GM23248 (cell line): ENCODE measurements around the gene RNFT2. TPM values are rescaled to one million over a fixed set of nuclear protein-coding genes. Genes with fewer than 3 reads are reported as not detected.

Source experiments
- DNase-seq: peaks from one replicate; pipeline ENCODE4 v3.0.0-alpha.2; 2015
- H2AFZ ChIP-seq: fragments of 200-600 bp; sonication (generic); 2 replicates; pipeline ENCODE4 v1.6.1; 2016; ENCODE audit warnings: antibody characterized with exemption
- H3F3A ChIP-seq: fragments of 200-600 bp; sonication (generic); 2 replicates; pipeline ENCODE4 v1.6.1; 2016; ENCODE audit warnings: mild to moderate bottlenecking, antibody characterized with exemption, mixed run types; ENCODE audit not compliant: insufficient read depth
- H3K27ac ChIP-seq: fragments of 200-600 bp; sonication (generic); 2 replicates; pipeline ENCODE4 v1.5.1; 2016; ENCODE audit warnings: mild to moderate bottlenecking
- H3K27me3 ChIP-seq: fragments of 200-600 bp; sonication (generic); replicated peaks from 2 replicates; pipeline ENCODE4 v1.6.1; 2016; ENCODE audit warnings: mild to moderate bottlenecking; ENCODE audit not compliant: insufficient read depth
- H3K36me3 ChIP-seq: fragments of 200-600 bp; sonication (generic); 2 replicates; pipeline ENCODE4 v1.6.1; 2016; ENCODE audit warnings: low read depth, mild to moderate bottlenecking
- H3K4me1 ChIP-seq: fragments of 200-600 bp; sonication (generic); 2 replicates; pipeline ENCODE4 v1.6.1; 2016; ENCODE audit warnings: mild to moderate bottlenecking; ENCODE audit not compliant: insufficient read depth
- H3K4me2 ChIP-seq: fragments of 200-600 bp; sonication (generic); one replicate; pipeline ENCODE4 v1.6.1; 2016; ENCODE audit warnings: mild to moderate bottlenecking; ENCODE audit not compliant: unreplicated experiment
- H3K4me3 ChIP-seq: fragments of 200-600 bp; sonication (generic); 2 replicates; pipeline ENCODE4 v1.5.1; 2016; ENCODE audit warnings: mild to moderate bottlenecking
- H3K79me2 ChIP-seq: fragments of 200-600 bp; sonication (generic); 2 replicates; pipeline ENCODE4 v1.6.1; 2016; ENCODE audit warnings: mild to moderate bottlenecking; ENCODE audit not compliant: insufficient read depth
- H3K9ac ChIP-seq: fragments of 200-600 bp; sonication (generic); 2 replicates; pipeline ENCODE4 v1.6.1; 2016; ENCODE audit warnings: mild to moderate bottlenecking
- H3K9me2 ChIP-seq: fragments of 200-600 bp; sonication (generic); 2 replicates; pipeline ENCODE4 v1.6.1; 2016; ENCODE audit warnings: mixed run types, mild to moderate bottlenecking, moderate library complexity; ENCODE audit not compliant: insufficient read depth
- H3K9me3 ChIP-seq: fragments of 200-600 bp; sonication (generic); one replicate; pipeline ENCODE4 v1.6.1; 2017; ENCODE audit warnings: low read depth
- H4K20me1 ChIP-seq: fragments of 200-600 bp; sonication (generic); 2 replicates; pipeline ENCODE4 v1.6.0; 2016; ENCODE audit not compliant: insufficient read depth
- EZH2 ChIP-seq: fragments of 200-600 bp; sonication (generic); IDR thresholded peaks from 2 replicates; pipeline ENCODE4 v1.6.1; 2018; ENCODE audit warnings: antibody characterized with exemption, mild to moderate bottlenecking; ENCODE audit not compliant: insufficient read depth, poor library complexity, severe bottlenecking
- EZH2phosphoT487 ChIP-seq: fragments of 200-600 bp; sonication (generic); IDR thresholded peaks from 2 replicates; pipeline ENCODE4 v1.6.1; 2018; ENCODE audit warnings: antibody characterized with exemption, moderate library complexity, mild to moderate bottlenecking, low read depth; ENCODE audit not compliant: insufficient read depth
- WGBS, 2 experiments: methylation state at CpG; one replicate each; pipeline ENCODE4 v1.1.6; 2015 to 2017; ENCODE audit warnings: low lambda C conversion rate in 2 of 2, low coverage in 1 of 2; ENCODE audit errors: missing lambda C conversion rate in 2 of 2; 5-methylcytosine and 5-hydroxymethylcytosine counted together
- in situ Hi-C: fragments of 300-500 bp; cut with MboI; formaldehyde crosslinking; loops from 2 replicates; pipeline ENCODE4 v1.15.0; 2020
- polyA plus RNA-seq: library from polyadenylated mRNA; unstranded; fragments of >200 nt; fragmentation: Nextera tagmentation; extraction: Ambion mirVana; gene quantifications from 2 replicates; pipeline ENCODE4 v1.2.1, GENCODE V29; 2016
- total RNA-seq: library from RNA; depleted of rRNA; stranded (reverse); fragments of >200 nt; shearing (Covaris generic); gene quantifications from 2 replicates; pipeline ENCODE4 v1.2.3, GENCODE V29; 2014

The RNFT2 gene
- total and polyA plus RNA-seq, 2 experiments from 2014 or later = 0.24 to 0.43 TPM

DNA sequence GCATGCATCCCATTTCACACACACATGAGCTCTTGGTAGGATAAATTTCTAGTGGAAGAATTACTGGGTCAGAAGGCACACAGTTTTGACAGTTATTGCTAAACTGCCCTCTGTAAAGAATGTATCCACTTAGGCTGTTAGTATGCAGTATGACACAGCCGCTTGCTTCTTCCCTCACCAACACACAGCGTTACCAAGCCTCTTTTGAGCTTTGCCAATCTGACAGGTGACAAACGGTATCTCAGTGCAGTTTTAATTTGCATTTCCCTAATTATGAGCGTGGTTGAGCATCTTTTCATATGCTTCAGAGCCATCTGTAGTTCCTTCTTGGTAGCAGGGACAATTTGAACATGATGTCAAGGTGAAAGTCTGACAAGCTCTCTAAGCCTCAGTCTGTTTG lies 100.2 kb downstream of the RNFT2 start:
- Histone ChIP-seq H3K27ac (no peak overlapping the region), H3K9me2 (no peaks in the 10 kb centered on the region), H3F3A (no peaks in the 10 kb centered on the region), H3K36me3 (no peaks in the 10 kb centered on the region), H2AFZ (no peak overlapping the region), H4K20me1 (no peaks in the 10 kb centered on the region), H3K4me1 (no peaks in the 10 kb centered on the region), H3K27me3 (no peaks in the 10 kb centered on the region), H3K9ac (no peak overlapping the region), H3K9me3 (no peaks in the 10 kb centered on the region), H3K4me2 (no peak overlapping the region), H3K79me2 (no peaks in the 10 kb centered on the region), H3K4me3 (no peak overlapping the region)
- 40 to 42% methylated on average over 4 of the region's 4 CpGs for WGBS, 2 experiments
- no peak for DNase-seq
- in situ Hi-C loops = no loop called here
- no peak for TF ChIP-seq EZH2phosphoT487
- TF ChIP-seq EZH2 = no peak

DNA sequence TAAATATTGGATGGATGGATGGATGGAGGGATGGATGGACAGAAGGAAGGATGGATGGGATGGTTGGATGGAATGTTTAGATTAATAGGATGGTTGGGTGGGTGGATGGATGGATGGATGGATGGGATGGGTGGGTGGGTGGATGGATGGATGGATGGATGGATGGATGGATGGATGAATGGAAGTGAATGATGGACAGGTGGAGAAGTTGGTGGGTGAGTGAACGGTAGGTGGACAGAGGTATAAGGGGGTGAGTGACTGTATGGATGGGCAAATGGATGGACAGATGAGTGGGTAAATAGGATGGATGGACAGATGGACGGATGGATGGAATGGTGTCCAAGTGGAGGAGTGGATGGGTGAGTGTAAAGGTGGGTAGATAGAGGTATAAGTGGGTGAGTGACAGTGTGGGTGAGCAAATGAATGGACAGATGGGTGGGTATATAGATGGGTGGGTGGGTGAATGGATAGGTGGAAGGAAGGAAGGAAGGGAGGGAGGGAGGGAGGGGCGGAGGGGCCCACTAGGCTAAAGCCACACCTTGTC lies 101.2 kb downstream of the RNFT2 start:
- H3K27ac ChIP-seq = no peak overlapping the region
- 0 to 7% methylated on average over 1 to 3 of the region's 3 CpGs for WGBS, 2 experiments
- H3K4me1 ChIP-seq = no peaks in the 10 kb centered on the region
- no peak for DNase-seq
- H3K27me3 ChIP-seq = no peaks in the 10 kb centered on the region
- H3K36me3 ChIP-seq = no peaks in the 10 kb centered on the region
- no peak overlapping the region for H2AFZ ChIP-seq
- no peak for TF ChIP-seq EZH2
- H3K4me3 ChIP-seq = no peak overlapping the region
- in situ Hi-C loops = no loop called here
- no peak overlapping the region for H3K4me2 ChIP-seq
- H3K79me2 ChIP-seq = no peaks in the 10 kb centered on the region
- H3K9me3 ChIP-seq = no peaks in the 10 kb centered on the region
- no peak overlapping the region for H3K9ac ChIP-seq
- no peaks in the 10 kb centered on the region for H4K20me1 ChIP-seq
- H3K9me2 ChIP-seq = no peaks in the 10 kb centered on the region
- no peaks in the 10 kb centered on the region for H3F3A ChIP-seq

DNA sequence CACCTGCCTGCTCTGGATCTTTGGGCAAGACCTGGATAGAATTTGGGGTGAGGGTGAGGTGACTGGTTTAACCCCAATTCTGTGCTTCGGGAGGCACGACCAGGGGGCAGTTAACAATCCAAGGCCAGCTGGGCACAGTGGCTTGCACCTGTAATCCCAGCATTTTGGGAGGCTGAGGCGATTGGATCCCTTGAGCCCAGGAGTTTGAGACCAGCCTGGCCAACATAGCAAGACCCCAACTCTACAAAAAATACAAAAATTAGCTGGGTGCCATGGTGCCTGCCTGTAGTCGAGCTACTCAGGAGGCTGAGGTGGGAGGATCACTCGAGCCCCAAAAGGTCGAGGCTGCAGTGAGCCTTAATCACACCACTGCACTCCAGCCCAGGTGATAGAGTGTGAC lies 105.0 kb downstream of the RNFT2 start:
- no peaks in the 10 kb centered on the region for H3F3A ChIP-seq
- H3K4me1 ChIP-seq = no peaks in the 10 kb centered on the region
- no peaks in the 10 kb centered on the region for H3K27me3 ChIP-seq
- no peak for DNase-seq
- H3K4me2 ChIP-seq = no peak overlapping the region
- WGBS, 2 experiments = 39 to 46% methylated on average over 6 of the region's 6 CpGs
- in situ Hi-C loops = no loop called here
- no peaks in the 10 kb centered on the region for H3K36me3 ChIP-seq
- no peak overlapping the region for H3K27ac ChIP-seq
- H3K9me2 ChIP-seq = no peaks in the 10 kb centered on the region
- TF ChIP-seq EZH2 (no peak), EZH2phosphoT487 (no peak)
- H2AFZ ChIP-seq = no peak overlapping the region
- H3K4me3 ChIP-seq = no peak overlapping the region
- H3K9me3 ChIP-seq = no peaks in the 10 kb centered on the region
- no peaks in the 10 kb centered on the region for H3K79me2 ChIP-seq
- no peak overlapping the region for H3K9ac ChIP-seq
- no peaks in the 10 kb centered on the region for H4K20me1 ChIP-seq

DNA sequence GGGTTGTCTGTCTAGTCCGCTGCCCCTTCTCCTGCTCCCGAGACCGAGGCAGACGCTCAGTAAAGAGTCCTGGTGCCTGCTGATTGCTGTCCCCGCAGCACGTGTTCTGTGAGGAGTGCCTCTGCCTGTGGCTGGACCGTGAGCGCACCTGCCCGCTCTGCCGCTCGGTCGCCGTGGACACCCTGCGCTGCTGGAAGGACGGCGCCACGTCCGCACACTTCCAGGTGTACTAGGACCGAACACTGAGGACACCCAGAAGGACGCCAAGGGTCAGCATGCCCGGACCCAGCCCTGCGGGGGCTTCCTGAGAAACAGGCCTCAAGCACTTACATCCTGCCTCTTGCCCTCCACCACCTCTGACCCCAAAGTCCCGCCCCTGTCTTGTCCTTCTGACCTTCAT lies 111.1 kb downstream of the RNFT2 start:
- H2AFZ ChIP-seq = no peak overlapping the region
- H3K9ac ChIP-seq = no peak overlapping the region
- in situ Hi-C loops = no loop called here
- no peak overlapping the region for H3K4me2 ChIP-seq
- H3K4me3 ChIP-seq = no peak overlapping the region
- H3K27ac ChIP-seq = no peak overlapping the region
- no peaks in the 10 kb centered on the region for H3F3A ChIP-seq
- no peaks in the 10 kb centered on the region for H4K20me1 ChIP-seq
- DNase-seq = no peak
- H3K9me2 ChIP-seq = no peaks in the 10 kb centered on the region
- peaks cover 16% of the 10 kb centered on the region for H3K27me3 ChIP-seq
- H3K9me3 ChIP-seq = no peaks in the 10 kb centered on the region
- no peaks in the 10 kb centered on the region for H3K4me1 ChIP-seq
- H3K79me2 ChIP-seq = no peaks in the 10 kb centered on the region
- no peaks in the 10 kb centered on the region for H3K36me3 ChIP-seq
- TF ChIP-seq EZH2 = no peak
- no peak for TF ChIP-seq EZH2phosphoT487
- 81 to 82% methylated on average over 13 to 23 of the region's 23 CpGs for WGBS, 2 experiments

DNA sequence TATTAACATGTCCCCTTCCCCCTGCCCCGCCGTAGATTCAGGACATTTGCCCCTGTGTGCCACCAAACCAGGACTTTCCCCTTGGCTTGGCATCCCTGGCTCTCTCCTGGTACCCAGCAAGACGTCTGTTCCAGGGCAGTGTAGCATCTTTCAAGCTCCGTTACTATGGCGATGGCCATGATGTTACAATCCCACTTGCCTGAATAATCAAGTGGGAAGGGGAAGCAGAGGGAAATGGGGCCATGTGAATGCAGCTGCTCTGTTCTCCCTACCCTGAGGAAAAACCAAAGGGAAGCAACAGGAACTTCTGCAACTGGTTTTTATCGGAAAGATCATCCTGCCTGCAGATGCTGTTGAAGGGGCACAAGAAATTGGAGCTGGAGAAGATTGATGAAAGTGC lies 114.2 kb downstream of the RNFT2 start:
- in situ Hi-C loops = no loop called here
- Histone ChIP-seq H3K36me3 (no peaks in the 10 kb centered on the region), H4K20me1 (no peaks in the 10 kb centered on the region), H3K9me3 (no peaks in the 10 kb centered on the region), H3K4me2 (no peak overlapping the region), H3K9ac (no peak overlapping the region), H3K4me3 (no peak overlapping the region), H3K4me1 (no peaks in the 10 kb centered on the region), H3K27ac (no peak overlapping the region), H3K79me2 (no peaks in the 10 kb centered on the region), H2AFZ (no peak overlapping the region), H3K9me2 (no peaks in the 10 kb centered on the region), H3F3A (no peaks in the 10 kb centered on the region), H3K27me3 (peaks cover 16% of the 10 kb centered on the region)
- TF ChIP-seq EZH2 = no peak
- no peak for TF ChIP-seq EZH2phosphoT487
- no peak for DNase-seq
- WGBS, 2 experiments = 35 to 41% methylated on average over 6 of the region's 6 CpGs
